Parathyroid adenoma (tissue), 2 donors: ENCODE data around the gene PCK1.

Experiments used
- H2AFZ ChIP-seq: fragments of 300-600 bp; sonication (generic); one replicate; pipeline ENCODE4 v1.7.0; 2017; ENCODE audit warnings: antibody characterized with exemption, mild to moderate bottlenecking
- H3K27ac ChIP-seq: fragments of 300-600 bp; sonication (generic); one replicate; pipeline ENCODE4 v1.7.0; 2017
- H3K27me3 ChIP-seq: fragments of 300-600 bp; sonication (generic); one replicate; pipeline ENCODE4 v1.7.0; 2017; ENCODE audit warnings: low read length; ENCODE audit not compliant: control insufficient read depth, insufficient read depth
- H3K36me3 ChIP-seq: fragments of 300-600 bp; sonication (generic); one replicate; pipeline ENCODE4 v1.7.0; 2017; ENCODE audit warnings: low read length; ENCODE audit not compliant: control insufficient read depth, insufficient read depth
- H3K4me1 ChIP-seq: fragments of 300-600 bp; sonication (generic); one replicate; pipeline ENCODE4 v1.7.0; 2017; ENCODE audit warnings: control low read depth
- H3K4me2 ChIP-seq: fragments of 300-600 bp; sonication (generic); one replicate; pipeline ENCODE4 v1.7.0; 2017; ENCODE audit warnings: low read length
- H3K4me3 ChIP-seq: fragments of 300-600 bp; sonication (generic); one replicate; pipeline ENCODE4 v1.7.0; 2017; ENCODE audit warnings: low read depth, low read length
- H3K79me2 ChIP-seq: fragments of 300-600 bp; sonication (generic); one replicate; pipeline ENCODE4 v1.7.0; 2017; ENCODE audit warnings: control low read depth
- H3K9ac ChIP-seq: fragments of 300-600 bp; sonication (generic); one replicate; pipeline ENCODE4 v1.7.0; 2017; ENCODE audit warnings: mild to moderate bottlenecking
- H3K9me3 ChIP-seq: fragments of 300-600 bp; sonication (generic); one replicate; pipeline ENCODE4 v1.7.0; 2017; ENCODE audit warnings: low read length; ENCODE audit not compliant: control insufficient read depth
- TF ChIP-seq, protein P1 (sequence below): fragments of 300-600 bp; sonication (generic); IDR thresholded peaks from one replicate; pipeline ENCODE4 v1.7.0; 2017; ENCODE audit warnings: antibody characterized with exemption, mild to moderate bottlenecking
- donor health status: primary hyperparathyroidism.

PCK1 gene

DNA sequence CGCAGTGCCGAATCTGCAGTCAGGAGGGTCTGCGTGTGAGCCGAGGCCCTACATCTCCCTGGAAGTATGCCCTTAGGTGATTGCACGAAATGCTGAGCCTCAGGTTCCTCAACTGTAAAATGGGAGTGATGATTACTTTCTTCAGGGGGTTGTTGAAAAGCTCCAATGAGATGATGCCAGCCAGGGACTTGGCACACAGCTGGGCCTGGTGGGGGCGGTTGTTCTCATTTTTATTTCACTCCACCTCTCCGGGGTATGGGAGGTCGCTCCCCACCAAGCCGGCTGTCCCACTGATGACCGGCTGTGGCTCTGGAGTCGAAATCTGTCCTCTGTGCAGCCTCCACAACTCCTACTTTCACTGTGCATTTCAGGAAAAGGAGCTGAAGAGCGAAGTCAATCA lies 8.1 kb downstream of the PCK1 start:
- Histone ChIP-seq H3K27ac (no peak overlapping the region), H3K79me2 (no peaks in the 10 kb centered on the region), H3K9me3 (no peaks in the 10 kb centered on the region), H3K9ac (no peak overlapping the region), H3K4me2 (no peak overlapping the region), H3K27me3 (no peaks in the 10 kb centered on the region), H2AFZ (no peak overlapping the region), H3K4me1 (peaks cover 7% of the 10 kb centered on the region), H3K4me3 (no peak overlapping the region), H3K36me3 (no peaks in the 10 kb centered on the region)
- TF ChIP-seq, protein P1, sequence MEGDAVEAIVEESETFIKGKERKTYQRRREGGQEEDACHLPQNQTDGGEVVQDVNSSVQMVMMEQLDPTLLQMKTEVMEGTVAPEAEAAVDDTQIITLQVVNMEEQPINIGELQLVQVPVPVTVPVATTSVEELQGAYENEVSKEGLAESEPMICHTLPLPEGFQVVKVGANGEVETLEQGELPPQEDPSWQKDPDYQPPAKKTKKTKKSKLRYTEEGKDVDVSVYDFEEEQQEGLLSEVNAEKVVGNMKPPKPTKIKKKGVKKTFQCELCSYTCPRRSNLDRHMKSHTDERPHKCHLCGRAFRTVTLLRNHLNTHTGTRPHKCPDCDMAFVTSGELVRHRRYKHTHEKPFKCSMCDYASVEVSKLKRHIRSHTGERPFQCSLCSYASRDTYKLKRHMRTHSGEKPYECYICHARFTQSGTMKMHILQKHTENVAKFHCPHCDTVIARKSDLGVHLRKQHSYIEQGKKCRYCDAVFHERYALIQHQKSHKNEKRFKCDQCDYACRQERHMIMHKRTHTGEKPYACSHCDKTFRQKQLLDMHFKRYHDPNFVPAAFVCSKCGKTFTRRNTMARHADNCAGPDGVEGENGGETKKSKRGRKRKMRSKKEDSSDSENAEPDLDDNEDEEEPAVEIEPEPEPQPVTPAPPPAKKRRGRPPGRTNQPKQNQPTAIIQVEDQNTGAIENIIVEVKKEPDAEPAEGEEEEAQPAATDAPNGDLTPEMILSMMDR = no peak

DNA sequence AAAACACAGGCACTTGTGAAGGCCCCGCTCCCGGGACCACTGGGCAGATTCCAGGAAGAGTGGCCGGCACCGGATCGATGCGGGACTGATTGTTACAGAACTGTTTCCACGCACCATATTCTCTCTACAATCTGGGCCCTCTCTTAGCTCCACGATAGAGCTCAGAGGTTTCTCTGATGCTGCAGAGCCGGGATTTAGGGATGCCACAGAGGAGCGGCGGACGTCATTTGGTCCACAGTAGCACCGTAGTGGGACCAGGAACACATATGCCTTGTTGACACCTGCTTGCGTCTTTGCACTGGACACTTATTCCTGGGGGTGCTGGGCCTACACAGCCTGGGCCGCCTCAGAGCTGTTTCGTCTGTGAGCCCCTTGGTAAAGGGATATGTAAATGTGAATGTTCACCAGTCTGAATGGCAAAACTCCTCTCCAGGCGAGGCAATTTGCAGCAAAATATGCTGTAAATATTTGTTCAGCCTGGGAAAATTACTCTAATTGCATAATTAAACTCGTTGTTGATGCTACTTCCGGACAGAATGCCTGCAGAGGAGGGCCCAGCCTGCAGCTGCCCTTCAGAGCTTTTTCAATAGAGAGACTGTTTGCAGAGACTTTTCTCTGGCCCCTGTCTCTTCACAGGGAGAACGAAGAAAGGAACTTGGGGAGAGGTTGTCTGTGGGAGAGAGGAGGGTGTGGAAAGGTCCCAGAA lies 9.4 kb downstream of the PCK1 start:
- H3K9ac ChIP-seq = no peak overlapping the region
- peaks cover 7% of the 10 kb centered on the region for H3K4me1 ChIP-seq
- H3K9me3 ChIP-seq = no peaks in the 10 kb centered on the region
- no peak overlapping the region for H3K4me2 ChIP-seq
- no peak overlapping the region for H3K4me3 ChIP-seq
- no peaks in the 10 kb centered on the region for H3K36me3 ChIP-seq
- no peaks in the 10 kb centered on the region for H3K79me2 ChIP-seq
- H3K27me3 ChIP-seq = no peaks in the 10 kb centered on the region
- no peak overlapping the region for H3K27ac ChIP-seq
- TF ChIP-seq, protein P1 = no peak
- no peak overlapping the region for H2AFZ ChIP-seq

DNA sequence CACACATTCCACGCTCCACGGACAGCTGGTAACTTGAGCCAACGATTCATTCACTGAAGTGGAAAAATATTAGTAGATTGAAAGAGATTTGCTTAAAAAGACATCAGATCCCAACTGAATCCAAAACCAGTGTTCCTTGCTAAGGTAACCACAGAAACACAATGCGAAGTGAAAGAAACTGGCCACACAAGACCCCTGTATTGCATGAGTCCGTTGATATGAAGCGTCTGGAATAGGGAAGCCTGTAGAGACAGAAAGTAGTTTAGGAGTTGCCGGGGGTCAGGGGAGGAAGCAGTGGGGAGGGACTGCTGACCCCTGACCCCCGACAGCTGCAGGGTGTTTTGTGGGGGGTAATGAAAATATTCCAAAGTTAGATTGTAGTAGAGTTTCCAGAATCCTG lies 10.0 kb downstream of the PCK1 start:
- no peaks in the 10 kb centered on the region for H3K36me3 ChIP-seq
- H2AFZ ChIP-seq = no peak overlapping the region
- no peak overlapping the region for H3K27ac ChIP-seq
- no peaks in the 10 kb centered on the region for H3K79me2 ChIP-seq
- no peaks in the 10 kb centered on the region for H3K9me3 ChIP-seq
- TF ChIP-seq, protein P1 = no peak
- no peak overlapping the region for H3K4me3 ChIP-seq
- H3K4me2 ChIP-seq = no peak overlapping the region
- no peak overlapping the region for H3K9ac ChIP-seq
- H3K4me1 ChIP-seq = peaks cover 7% of the 10 kb centered on the region
- H3K27me3 ChIP-seq = no peaks in the 10 kb centered on the region

DNA sequence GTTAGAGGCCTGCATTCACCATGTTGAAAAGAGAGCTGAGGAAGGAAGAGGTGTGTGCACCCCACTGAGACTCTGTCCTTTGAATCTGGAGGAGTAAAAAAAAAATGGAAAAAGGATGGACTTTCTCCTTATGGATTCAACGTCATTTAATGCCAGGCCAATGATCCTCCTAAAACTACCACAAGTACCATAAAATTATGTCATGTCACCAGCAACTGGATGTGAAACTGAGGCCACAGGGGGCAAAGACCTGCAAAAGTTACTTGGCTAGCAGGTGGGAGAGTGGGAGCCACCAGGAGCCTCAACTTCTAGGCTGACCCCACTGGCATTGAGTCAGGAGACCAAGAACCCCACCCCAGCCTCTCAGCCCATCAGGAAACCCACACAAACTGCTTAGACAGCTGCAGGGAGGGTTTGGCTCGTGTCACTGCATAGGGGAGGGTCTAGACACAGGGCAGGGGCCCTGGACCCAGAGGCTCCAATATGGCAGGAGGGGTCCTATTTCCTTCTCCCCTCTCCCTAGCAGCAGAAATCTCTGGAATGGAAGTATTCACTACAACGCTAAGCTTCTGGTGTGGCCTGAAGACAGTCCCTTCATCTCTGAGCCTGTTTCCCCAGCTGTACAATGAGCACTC lies 11.0 kb downstream of the PCK1 start:
- no peaks in the 10 kb centered on the region for H3K9me3 ChIP-seq
- no peaks in the 10 kb centered on the region for H3K79me2 ChIP-seq
- H3K27ac ChIP-seq = no peak overlapping the region
- no peak overlapping the region for H3K9ac ChIP-seq
- no peak overlapping the region for H3K4me3 ChIP-seq
- peaks cover 7% of the 10 kb centered on the region for H3K4me1 ChIP-seq
- TF ChIP-seq, protein P1 = no peak
- no peak overlapping the region for H3K4me2 ChIP-seq
- H2AFZ ChIP-seq = no peak overlapping the region
- H3K27me3 ChIP-seq = no peaks in the 10 kb centered on the region
- H3K36me3 ChIP-seq = no peaks in the 10 kb centered on the region

DNA sequence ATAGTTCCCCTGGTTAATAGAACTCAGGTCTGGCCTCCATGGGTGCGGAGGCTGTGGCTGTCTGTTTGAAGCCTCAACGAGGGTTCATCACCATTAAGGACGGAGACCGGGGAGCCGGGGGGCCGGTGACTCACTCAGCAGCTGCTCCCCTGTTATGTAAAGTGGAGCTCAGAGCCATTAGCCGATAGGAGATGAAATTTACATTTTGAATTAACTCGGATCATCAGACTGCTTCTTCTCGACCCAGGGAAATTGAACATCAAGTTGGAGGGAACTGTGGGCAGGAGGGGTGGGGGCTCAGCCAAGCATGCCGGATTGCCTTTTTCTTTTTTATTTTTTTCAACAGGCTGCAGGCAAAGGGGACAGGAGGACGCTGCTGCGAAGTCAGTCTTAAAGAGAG lies 12.3 kb downstream of the PCK1 start:
- H3K9ac ChIP-seq = no peak overlapping the region
- no peaks in the 10 kb centered on the region for H3K9me3 ChIP-seq
- peaks cover 7% of the 10 kb centered on the region for H3K4me1 ChIP-seq
- TF ChIP-seq, protein P1 = no peak
- H3K4me3 ChIP-seq = no peak overlapping the region
- H3K79me2 ChIP-seq = no peaks in the 10 kb centered on the region
- no peaks in the 10 kb centered on the region for H3K27me3 ChIP-seq
- no peak overlapping the region for H2AFZ ChIP-seq
- no peak overlapping the region for H3K27ac ChIP-seq
- H3K4me2 ChIP-seq = no peak overlapping the region
- no peaks in the 10 kb centered on the region for H3K36me3 ChIP-seq
